HG03442 (cell line): ENCODE data around the gene ACSF3.
"Not testable (repeated sequence)": the region's sequence is repeated elsewhere in the genome, so short reads cannot be mapped to it uniquely, and the experiment has no call there.

Source experiments
- ATAC-seq: cut with Tn5 transposase; IDR thresholded peaks from one replicate; pipeline ENCODE4 v1.9.1; 2021; ENCODE audit warnings: mild to moderate bottlenecking, moderate library complexity; ENCODE audit not compliant: unreplicated experiment

ACSF3 gene

DNA sequence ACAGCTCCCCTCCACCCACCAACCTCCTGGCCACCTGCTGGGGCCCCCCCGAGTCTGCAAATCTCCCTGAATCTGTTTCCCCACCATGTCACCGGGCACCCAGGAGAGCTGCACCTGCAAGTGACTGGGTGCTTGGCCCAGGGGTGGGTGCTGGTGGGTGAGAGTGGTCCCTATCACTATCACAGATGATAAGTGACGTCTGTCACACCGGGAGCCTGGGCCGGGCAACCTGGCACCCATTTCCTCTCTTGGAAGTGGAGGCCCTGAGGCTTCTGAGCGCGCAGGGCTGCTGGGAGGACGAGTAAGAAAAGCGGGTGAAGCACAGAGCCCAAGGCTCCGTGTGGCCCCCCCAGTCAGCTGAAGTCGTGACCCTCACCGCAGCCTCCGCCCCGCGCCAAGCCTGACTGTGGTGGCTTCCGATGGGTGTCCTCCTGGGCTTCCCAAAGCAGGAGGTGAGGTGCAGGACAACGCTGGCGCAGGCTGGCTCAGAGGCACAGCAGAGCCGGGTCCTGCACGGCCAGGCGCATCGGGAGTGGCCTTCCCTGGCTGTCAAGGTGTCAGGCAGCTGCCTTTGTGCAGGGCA, 21.0 kb upstream of the ACSF3 start:
- ATAC-seq = no peak

DNA sequence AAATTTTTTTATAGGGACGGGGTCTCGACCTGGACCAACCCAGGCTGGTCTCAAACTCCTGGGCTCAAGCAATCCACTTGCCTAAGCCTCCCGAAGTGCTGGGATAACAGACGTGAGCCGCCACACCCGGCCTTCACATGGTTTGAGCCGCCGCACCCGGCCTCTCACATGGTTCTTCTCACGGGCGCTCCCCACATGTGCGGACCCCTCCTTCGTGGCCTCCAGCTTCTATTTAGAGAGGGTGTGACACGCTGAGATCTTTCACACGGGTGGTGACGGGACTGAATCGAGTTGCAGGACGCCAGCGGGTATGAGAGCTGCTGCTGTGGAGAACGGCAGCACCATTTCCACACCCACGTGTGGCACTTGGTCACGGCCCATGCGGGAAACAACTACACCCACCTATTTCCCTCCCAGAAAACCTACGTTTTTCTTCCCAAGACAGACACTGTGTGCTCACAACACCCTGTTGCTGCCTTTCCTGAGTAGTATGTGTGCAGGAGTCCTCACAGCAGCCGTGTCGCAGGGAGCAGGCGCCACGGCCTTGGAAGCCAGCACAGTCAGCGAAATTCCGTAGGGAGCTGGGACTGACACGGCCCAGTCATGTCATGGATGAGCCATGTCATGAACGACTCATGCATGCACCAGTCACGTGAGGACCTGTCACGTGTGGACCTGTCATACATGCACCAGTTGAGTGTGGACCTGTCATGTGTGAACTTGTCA, 20.1 kb upstream of the ACSF3 start:
- no peak for ATAC-seq

DNA sequence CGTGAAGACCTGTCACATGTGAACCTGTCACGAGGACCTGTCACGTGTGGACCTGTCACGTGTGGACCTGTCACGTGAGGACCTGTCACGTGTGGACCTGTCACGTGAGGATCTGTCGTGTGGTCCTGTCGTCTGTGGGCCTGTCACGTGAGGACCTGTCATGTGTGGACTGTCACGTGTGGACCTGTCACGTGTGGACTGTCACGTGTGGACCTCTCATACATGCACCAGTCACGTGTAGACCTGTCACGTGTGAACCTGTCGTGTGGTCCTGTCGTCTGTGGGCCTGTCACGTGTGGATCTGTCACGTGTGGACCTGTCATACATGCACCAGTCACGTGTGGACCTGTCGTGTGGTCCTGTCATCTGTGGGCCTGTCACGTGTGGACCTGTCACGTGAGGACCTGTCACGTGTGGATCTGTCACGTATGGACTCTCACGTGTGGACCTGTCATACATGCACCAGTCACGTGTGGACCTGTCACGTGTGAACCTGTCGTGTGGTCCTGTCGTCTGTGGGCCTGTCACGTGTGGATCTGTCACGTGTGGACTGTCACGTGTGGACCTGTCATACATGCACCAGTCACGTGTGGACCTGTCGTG, 19.5 kb upstream of the ACSF3 start:
- not testable (repeated sequence) for ATAC-seq

DNA sequence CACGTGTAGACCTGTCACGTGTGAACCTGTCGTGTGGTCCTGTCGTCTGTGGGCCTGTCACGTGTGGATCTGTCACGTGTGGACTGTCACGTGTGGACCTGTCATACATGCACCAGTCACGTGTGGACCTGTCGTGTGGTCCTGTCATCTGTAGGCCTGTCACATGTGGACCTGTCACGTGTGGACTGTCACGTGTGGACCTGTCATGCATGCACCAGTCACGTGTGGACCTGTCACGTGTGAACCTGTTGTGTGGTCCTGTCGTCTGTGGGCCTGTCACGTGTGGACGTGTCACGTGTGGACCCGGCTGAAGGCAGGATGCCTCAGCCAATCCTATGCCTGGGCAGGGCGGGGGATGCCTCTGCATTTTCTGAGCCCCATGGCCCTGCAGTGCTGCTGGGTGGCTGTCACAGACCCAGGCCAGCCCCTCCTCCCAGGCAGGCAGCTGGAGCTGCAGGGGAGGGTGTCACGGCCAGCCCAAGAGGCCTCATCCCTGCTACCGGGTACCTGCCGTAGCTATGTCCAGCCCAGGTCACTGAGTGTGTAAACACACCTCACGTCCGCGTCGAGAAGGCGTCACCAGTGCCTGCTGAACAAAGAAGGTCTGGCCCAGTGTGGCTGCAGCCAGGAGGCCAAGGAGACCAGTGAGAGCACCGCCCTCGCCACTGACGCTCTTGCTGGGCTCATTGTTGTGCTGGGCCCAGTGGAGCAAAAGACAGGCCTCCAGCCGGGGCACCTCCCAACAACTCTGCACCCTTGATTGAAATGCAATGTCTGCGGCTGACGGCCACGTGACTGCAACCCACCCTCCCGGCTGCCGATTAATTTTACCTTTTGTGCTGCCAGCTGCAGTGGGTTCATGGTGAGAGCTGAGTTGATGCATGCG, 18.6 kb upstream of the ACSF3 start:
- ATAC-seq = no peak

DNA sequence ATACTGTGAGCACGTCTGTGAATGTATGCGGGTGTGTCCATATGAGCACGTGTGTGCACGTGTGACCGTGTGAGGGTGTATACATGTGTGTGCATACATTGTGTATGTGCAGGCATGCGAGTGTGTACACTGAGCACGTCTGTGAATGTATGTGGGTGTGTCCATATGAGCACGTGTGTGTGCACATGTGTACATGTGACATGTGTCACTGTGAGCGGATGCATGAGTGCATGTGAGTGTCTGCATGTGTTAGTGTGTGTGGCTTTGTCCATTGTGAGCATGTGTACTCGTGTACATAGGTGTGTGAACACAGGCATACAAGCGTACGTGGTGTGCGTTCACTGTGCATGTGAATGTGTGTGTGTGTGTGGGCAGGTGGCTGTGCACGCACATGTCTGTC, 17.5 kb upstream of the ACSF3 start:
- no peak for ATAC-seq

DNA sequence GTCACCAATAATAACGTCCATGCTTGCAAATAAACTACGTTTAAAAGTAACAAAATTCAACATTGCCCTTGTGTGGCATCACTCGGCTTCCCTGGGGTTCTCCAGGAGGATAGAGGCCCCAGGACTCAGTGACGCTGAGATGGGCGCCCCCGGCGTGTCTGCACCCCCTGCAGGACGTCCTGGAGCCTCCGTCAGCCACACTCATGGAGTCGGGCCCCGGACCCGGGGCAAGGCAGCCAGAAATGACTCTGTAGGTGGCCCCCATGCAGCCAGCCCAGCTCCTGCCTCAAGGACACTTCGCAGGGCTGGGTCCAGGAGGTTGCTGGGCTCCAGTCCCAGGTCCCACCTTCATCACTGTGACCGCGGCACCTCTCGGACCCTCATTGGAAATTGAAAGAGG, 16.6 kb upstream of the ACSF3 start:
- ATAC-seq = no peak

DNA sequence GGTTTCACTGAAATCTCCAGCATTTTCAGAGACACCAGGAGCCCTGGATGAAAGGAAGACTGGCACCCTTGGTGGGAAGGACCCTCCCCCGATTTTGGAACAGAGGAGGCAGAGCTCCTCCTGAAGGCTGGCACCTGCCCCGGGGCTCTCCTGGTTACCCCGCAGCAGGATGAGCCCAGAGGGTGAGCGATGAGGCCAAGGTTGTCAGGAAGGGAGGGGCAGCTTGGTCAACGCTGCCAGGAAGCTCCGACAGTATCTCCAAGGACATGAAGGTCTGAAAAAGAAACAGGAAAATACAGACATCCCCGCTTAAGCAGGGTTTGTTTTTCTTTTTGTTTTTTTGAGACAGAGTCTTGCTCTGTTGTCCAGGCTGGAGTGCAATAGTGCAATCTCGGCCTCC, 15.5 kb upstream of the ACSF3 start:
- no peak for ATAC-seq

DNA sequence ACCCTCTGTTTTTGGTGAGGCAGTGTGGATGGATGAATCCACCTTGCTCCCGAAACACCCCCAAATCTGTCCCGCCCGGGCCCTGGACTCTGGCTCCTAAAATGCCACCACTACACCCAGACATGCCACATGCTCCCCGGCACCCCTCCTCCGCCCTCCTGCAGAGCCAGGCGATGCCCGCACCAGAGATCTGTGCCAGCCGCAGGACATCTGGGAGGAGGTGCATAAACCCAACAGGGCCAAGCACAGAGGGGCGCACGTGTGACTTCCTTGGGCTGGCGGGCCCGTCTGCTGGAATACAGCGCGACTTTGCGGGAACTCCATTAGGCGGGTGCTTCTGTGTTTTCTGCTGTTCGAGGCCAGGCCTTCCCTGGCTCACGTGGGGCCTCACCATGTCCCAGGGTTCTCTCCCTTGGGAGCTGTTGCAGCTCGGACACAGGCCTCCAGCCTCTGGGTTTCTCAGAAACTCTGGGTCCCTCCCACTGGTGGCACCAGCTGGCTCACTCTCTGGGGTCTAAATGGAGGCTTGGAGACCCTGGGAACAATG, 14.1 kb upstream of the ACSF3 start:
- no peak for ATAC-seq

DNA sequence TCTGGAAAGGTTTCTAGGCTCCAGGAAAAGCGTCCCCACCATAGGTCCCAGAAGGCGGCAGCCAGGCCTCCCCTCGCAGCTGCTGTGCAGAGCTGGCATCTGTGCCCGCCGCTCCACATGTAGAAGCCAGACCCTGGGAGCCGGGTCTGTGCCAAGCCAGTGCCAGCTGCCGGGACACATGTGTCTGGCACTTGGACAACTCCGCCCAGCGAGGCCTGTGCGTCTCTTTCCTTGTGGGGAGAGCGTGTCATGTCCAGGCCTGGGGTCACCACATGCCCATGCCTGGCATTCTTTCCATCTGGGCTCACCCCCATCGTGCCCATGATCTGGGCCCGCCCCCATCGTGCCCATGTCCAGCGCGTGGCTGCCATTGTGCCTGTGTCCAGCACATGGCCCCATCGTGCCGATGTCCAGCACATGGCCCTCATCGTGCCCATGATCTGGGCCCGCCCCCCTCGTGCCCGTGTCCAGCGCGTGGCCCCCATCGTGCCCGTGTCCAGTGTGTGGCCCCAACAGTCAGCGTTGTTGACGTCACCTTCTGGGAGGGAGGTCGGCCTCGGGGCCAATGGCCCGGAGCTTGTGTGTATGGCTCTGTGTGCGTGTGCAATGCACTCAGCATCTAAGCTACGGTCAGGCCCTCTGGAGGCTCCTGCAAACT, 13.3 kb upstream of the ACSF3 start:
- no peak for ATAC-seq

DNA sequence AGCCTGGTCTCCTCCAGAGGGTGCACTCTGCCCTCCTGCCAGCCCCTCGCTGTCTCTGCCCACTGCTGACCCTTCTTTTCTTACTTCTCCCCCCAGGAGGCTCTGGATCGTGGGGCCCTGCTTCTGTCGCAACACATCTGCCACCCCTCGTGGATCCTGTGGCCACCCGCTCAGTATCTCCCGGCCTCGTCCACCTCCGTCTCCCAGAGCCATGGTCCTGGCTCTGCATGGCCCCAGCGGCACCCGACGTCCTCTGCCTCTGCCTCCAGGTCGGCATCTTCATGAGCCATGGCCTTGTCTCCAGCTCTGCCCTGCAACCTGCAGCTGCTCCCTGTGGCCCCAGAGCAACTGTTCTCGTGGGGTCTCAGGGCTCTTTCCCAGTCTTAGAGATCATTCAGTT, 12.1 kb upstream of the ACSF3 start:
- ATAC-seq = no peak

DNA sequence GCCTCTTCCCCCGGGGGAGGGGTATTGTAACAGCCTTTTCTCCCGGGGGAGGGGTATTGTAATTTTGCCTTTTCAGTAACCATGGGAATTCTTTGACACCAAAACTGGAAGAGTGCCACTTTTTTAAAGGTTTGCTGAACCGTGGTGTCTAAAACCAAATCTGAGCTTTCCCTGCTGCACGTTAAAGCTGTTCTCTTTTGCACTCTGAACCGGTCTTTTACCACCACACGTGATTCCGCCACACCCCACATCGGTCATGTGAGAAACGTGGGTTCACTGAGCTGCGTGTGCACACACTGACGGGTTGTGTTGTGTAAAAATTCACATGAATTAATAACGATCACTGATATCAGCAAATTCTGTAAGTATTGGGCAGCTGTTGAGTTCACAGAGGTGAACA, 9.2 kb upstream of the ACSF3 start:
- no peak for ATAC-seq

DNA sequence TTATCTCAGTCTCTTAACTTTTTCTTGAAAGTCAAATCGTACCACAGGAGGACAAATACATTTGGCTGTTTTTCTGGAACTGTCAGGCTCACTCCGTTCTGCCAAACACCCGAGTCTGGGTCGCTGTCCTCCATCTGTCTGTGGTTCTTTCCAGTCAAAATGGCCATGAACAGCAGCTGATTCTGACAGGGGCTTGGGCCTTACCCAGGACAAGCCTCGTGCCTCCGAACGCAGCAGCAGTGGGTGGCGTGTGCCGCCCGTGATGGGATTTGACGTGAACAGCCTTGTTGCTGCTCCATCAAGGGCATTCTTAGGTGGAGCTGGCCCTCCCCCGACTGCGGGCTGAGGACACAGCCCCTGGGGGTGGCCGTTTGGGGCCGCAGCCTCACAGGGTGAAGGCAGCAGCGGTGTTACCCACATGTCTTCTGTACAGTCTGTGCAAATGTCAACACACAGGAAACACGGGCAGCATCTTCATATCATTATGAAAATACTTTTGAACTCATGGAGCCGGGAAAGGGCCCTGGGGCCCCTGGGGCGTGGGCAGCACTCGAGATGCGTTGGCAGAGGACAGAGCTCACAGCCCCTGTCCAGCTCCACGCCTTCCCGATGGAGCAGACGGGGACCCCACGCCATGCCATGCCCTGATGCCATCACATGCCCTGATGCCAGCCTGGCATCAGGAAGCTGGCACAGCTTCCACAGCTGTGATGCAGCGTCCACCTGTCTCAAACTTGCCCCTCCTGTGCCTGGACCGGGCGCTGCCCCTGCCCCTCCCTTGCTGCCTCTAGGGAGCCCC, 8.6 kb upstream of the ACSF3 start:
- ATAC-seq = no peak

DNA sequence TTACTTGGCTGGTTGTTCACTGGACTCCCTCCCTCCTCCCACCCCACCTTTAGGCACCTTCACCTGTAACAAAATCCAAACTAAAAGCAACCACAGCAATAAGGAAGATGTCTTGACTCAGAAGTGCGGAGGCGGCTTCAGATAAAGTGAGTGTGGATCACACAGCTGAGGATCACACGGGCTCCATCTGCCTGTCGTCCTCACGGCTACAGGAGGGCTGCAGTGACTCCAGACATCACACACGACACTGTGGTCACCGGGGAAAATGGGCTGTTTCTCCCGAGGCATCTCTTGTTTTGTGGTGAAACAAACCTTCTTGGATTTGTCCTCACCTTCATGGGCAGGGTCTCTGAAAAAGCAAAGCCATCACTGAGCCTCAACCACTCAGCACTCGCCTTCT, 7.9 kb upstream of the ACSF3 start:
- ATAC-seq = no peak

DNA sequence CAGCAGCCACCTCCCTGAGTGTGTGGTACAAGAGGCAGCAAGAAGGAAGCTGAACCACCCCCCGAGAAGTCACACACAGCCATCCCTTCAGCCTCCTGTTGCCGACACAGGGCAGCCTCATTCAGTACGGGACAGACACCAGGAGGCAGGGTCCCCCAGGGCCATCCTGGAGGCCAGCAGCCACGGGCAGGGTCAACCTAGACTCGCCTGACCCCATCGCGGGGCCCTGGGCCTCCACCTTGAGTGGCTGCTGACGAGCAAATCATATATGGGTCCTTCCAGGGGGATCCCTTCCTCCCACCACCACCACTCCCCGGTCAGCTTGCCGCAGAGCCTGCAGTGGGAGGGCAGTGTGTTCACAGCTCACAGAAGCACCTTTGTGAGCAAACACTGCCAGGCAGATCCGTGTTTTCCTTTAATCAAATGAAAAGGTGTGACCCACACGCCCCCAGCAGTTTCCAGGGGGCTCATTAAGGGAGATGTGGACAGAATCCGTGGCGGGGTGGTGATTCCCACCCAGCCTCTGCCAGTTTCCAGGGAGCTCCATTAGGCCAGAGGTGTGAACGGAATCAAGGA, 5.6 kb upstream of the ACSF3 start:
- ATAC-seq = no peak

DNA sequence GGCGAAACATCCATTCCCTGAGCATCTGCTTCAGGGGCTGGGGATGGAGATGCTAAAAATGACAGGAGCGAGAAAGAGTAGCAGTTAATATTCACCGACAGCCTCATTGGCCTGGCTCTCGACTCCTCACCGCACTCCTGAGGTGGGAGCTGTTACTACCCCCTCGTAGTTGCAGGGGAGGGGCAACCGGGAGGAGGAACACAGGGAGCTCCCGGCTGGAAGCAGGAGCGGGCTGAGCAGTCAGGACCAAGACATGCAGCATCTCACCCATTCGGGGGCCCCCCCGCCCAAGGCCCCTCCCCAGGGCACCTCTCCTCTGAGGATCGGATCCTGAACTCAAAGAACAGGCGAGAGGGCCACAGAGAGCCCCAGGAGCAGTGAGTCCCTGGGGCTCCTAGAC, 4.5 kb upstream of the ACSF3 start:
- ATAC-seq = no peak

DNA sequence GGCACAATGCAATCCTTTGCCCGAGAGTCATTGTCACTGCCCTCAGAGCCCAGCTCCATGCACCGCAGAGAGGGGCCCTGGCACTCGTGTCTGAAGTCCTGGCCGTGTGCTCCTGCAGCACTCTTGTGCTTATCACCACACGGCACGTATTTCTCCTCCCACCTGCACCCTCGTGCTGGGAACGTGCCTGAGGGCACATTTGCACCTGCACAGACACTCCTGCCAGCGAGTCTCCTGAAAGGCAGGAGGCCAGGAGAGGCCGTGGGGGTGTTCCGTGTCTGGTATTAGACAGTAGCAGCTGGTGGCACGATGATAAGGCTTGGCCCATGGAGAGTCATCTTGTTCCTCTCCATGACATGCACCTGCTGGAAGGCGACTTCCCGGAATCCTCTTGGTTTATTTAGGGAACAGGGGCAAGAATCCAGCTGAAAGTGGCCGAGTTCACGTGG, 3.4 kb upstream of the ACSF3 start:
- ATAC-seq = no peak

DNA sequence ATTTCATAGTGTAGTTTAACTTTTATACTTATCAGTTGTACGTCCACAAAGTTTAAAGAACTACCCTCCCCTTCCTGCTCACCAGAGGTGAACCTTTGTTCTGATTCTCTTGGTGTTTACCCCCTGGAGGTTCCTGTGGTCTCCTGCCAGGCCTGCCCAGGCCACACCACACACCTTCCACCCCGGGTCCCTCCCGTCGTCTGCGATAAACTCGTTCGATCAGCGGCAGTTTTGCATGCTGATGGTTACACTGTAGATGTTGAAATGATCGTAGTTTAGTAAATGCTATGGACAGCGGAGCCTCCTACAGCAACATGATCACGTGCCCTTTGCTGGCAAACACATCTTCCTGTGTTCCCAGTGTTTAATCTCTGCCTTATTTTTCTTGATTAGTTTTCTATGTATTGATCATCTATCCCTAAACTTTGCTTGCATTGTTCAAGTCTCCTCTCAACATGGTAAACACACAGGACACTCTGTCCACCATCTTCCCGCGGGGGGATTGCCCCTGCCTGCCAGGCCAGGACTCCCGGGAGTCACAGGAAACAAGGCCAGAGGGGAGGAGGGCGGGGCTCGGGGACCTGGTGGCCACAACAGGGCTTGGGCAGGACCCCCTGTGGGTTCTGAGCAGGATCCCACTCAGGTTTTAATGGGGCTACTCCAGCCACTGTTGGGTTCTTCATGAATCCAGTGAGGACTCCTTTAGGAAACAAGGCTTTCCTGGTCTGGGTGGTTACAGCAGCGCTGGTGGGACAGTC, 2.8 kb upstream of the ACSF3 start:
- ATAC-seq = no peak

DNA sequence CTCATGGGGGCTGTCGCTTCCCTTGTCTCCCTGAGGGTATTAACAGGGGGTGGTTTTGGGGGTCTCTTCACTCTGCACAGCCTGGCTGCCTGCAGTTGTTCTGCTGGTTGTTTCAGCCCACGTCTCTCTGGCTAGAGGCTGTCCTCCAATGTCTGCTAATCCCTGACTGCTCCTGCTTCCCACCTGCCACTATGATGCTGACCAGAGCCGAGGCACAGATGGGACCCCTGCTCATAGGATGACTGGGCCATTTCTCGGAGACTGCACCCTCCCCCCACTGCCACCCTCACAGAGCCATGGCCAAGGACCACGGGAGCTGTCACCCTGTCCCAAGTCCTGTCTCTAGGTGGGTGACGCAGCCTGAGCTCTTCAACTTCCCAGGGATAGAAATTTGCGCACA, 1.6 kb upstream of the ACSF3 start:
- ATAC-seq = no peak

DNA sequence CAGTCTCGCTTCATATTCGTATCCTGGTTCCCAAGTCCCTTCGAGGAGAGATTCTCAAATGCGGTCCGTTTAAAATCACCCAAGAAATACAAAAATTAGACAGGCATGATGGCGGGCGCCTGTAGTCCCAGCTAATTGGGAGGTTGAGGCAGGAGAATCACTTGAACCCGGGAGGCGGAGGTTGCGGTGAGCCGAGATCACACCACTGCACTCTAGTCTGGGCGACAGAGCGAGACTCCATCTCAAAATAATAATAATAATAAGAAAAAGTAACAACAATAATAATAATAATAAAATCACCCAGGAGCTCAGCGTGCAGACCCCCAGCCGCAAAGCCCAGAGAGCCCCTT, 425 bp upstream of the ACSF3 start:
- ATAC-seq = not testable (repeated sequence)
